BLaER1 (cell line): ENCODE results near the gene C19orf18.
"Not testable (repeated sequence)": the region's sequence is repeated elsewhere in the genome, so short reads cannot be mapped to it uniquely, and the experiment has no call there.

Source experiments
- H3K27ac ChIP-seq: shearing (Covaris generic); formaldehyde crosslinking; 2 replicates; pipeline ENCODE4 v1.8.1; 2022
- H3K27me3 ChIP-seq: shearing (Covaris generic); formaldehyde crosslinking; 2 replicates; pipeline ENCODE4 v1.8.1; 2022
- H3K36me3 ChIP-seq: shearing (Covaris generic); formaldehyde crosslinking; 2 replicates; pipeline ENCODE4 v1.8.1; 2022
- H3K4me1 ChIP-seq: shearing (Covaris generic); formaldehyde crosslinking; 2 replicates; pipeline ENCODE4 v1.8.1; 2022
- H3K4me2 ChIP-seq: shearing (Covaris generic); formaldehyde crosslinking; 2 replicates; pipeline ENCODE4 v1.8.1; 2022
- H3K4me3 ChIP-seq: shearing (Covaris generic); formaldehyde crosslinking; 2 replicates; pipeline ENCODE4 v1.8.1; 2022
- H3K9ac ChIP-seq: shearing (Covaris generic); formaldehyde crosslinking; 2 replicates; pipeline ENCODE4 v1.8.1; 2022
- H3K9me3 ChIP-seq: shearing (Covaris generic); formaldehyde crosslinking; 2 replicates; pipeline ENCODE4 v1.8.1; 2022
- H4K20me1 ChIP-seq: shearing (Covaris generic); formaldehyde crosslinking; 2 replicates; pipeline ENCODE4 v1.8.1; 2022
- Cebpa-rat ChIP-seq: shearing (Covaris generic); IDR thresholded peaks from 2 replicates; pipeline ENCODE4 v1.8.1; 2022

The C19orf18 gene

GRCh38 chr19:57949702-57950101, 24.6 kb downstream of the C19orf18 start:
- H4K20me1 ChIP-seq = peaks cover 26% of the 10 kb centered on the region
- H3K4me2 ChIP-seq = no peak overlapping the region
- peaks cover 20% of the 10 kb centered on the region for H3K4me1 ChIP-seq
- H3K27ac ChIP-seq = no peak overlapping the region
- no peaks in the 10 kb centered on the region for H3K27me3 ChIP-seq
- no peak for TF ChIP-seq Cebpa-rat
- H3K9ac ChIP-seq = no peak overlapping the region
- H3K36me3 ChIP-seq = peaks cover 14% of the 10 kb centered on the region
- peaks cover 74% of the 10 kb centered on the region for H3K9me3 ChIP-seq
- H3K4me3 ChIP-seq = no peak overlapping the region

- peaks cover 30% of the 10 kb centered on the region for H4K20me1 ChIP-seq
- no peaks in the 10 kb centered on the region for H3K27me3 ChIP-seq
- H3K9ac ChIP-seq = no peak overlapping the region
- H3K4me2 ChIP-seq = no peak overlapping the region
- peaks cover 20% of the 10 kb centered on the region for H3K4me1 ChIP-seq
- no peak overlapping the region for H3K4me3 ChIP-seq
- H3K36me3 ChIP-seq = peaks cover 18% of the 10 kb centered on the region
- peaks cover 76% of the 10 kb centered on the region for H3K9me3 ChIP-seq
- TF ChIP-seq Cebpa-rat = no peak
- H3K27ac ChIP-seq = no peak overlapping the region
Observed at GRCh38 chr19:57949296-57949695, 25.0 kb downstream of the C19orf18 start.

- H3K27me3 ChIP-seq = no peaks in the 10 kb centered on the region
- peak within 1 kb of the TSS; percentile 95 for H3K27ac ChIP-seq
- H4K20me1 ChIP-seq = peaks cover 31% of the 10 kb centered on the region
- H3K36me3 ChIP-seq = peaks cover 36% of the 10 kb centered on the region
- peak within 1 kb of the TSS; percentile 98 for H3K9ac ChIP-seq
- H3K9me3 ChIP-seq = peaks cover 79% of the 10 kb centered on the region
- no peak for TF ChIP-seq Cebpa-rat
- peak within 1 kb of the TSS; percentile 100 for H3K4me3 ChIP-seq
- H3K4me2 ChIP-seq = peak within 1 kb of the TSS; percentile 99
- peaks cover 20% of the 10 kb centered on the region for H3K4me1 ChIP-seq
Observed at GRCh38 chr19:57947419-57948134, 26.8 kb downstream of the C19orf18 start, which contains the start of gene ZNF256. Gene ZNF256, minus strand, starts transcription at chr19:57947706. Its CDS starts 232 bp downstream, at chr19:57947474.

GRCh38 chr19:57947088-57947418, 27.3 kb downstream of the C19orf18 start:
- peaks cover 20% of the 10 kb centered on the region for H3K4me1 ChIP-seq
- TF ChIP-seq Cebpa-rat = no peak
- H3K4me3 ChIP-seq = peak overlapping the region; percentile 100
- H3K27ac ChIP-seq = peak overlapping the region; percentile 95
- peaks cover 31% of the 10 kb centered on the region for H4K20me1 ChIP-seq
- peak overlapping the region; percentile 98 for H3K9ac ChIP-seq
- H3K36me3 ChIP-seq = peaks cover 41% of the 10 kb centered on the region
- no peaks in the 10 kb centered on the region for H3K27me3 ChIP-seq
- peak overlapping the region; percentile 99 for H3K4me2 ChIP-seq
- peaks cover 80% of the 10 kb centered on the region for H3K9me3 ChIP-seq

- peak overlapping the region; percentile 99 for H3K4me2 ChIP-seq
- H3K36me3 ChIP-seq = peaks cover 48% of the 10 kb centered on the region
- no peak overlapping the region for H3K27ac ChIP-seq
- H3K9ac ChIP-seq = peak overlapping the region; percentile 98
- no peak for TF ChIP-seq Cebpa-rat
- peaks cover 20% of the 10 kb centered on the region for H3K4me1 ChIP-seq
- no peaks in the 10 kb centered on the region for H3K27me3 ChIP-seq
- peaks cover 31% of the 10 kb centered on the region for H4K20me1 ChIP-seq
- H3K9me3 ChIP-seq = peaks cover 85% of the 10 kb centered on the region
- H3K4me3 ChIP-seq = peak overlapping the region; percentile 100
Observed at GRCh38 chr19:57946316-57946715, 28.0 kb downstream of the C19orf18 start.

GRCh38 chr19:57941593-57941992, 32.7 kb downstream of the C19orf18 start:
- Histone ChIP-seq H3K4me1 (peaks cover 16% of the 10 kb centered on the region), H3K4me3 (peak overlapping the region; percentile 39; the same call in 1 of the 2 replicates), H4K20me1 (peaks cover 23% of the 10 kb centered on the region), H3K27me3 (no peaks in the 10 kb centered on the region), H3K36me3 (peaks cover 95% of the 10 kb centered on the region), H3K9ac (no peak overlapping the region), H3K4me2 (no peak overlapping the region), H3K9me3 (peaks cover 100% of the 10 kb centered on the region), H3K27ac (no peak overlapping the region)
- TF ChIP-seq Cebpa-rat = no peak

- H4K20me1 ChIP-seq = no peaks in the 10 kb centered on the region
- H3K9me3 ChIP-seq = peaks cover 99% of the 10 kb centered on the region
- H3K4me3 ChIP-seq = peak overlapping the region; percentile 77; the same call in 1 of the 2 replicates
- no peak for TF ChIP-seq Cebpa-rat
- H3K4me2 ChIP-seq = no peak overlapping the region
- H3K36me3 ChIP-seq = peaks cover 99% of the 10 kb centered on the region
- no peak overlapping the region for H3K9ac ChIP-seq
- peaks cover 6% of the 10 kb centered on the region for H3K4me1 ChIP-seq
- H3K27ac ChIP-seq = no peak overlapping the region
- H3K27me3 ChIP-seq = no peaks in the 10 kb centered on the region
Observed at GRCh38 chr19:57935731-57936130, 38.6 kb downstream of the C19orf18 start.

- peaks cover 99% of the 10 kb centered on the region for H3K9me3 ChIP-seq
- peaks cover 98% of the 10 kb centered on the region for H3K36me3 ChIP-seq
- no peaks in the 10 kb centered on the region for H4K20me1 ChIP-seq
- peak within 1 kb of the TSS; percentile 77 for H3K4me3 ChIP-seq
- H3K27me3 ChIP-seq = no peaks in the 10 kb centered on the region
- peaks cover 6% of the 10 kb centered on the region for H3K4me1 ChIP-seq
- H3K9ac ChIP-seq = peak within 1 kb of the TSS; percentile 84
- TF ChIP-seq Cebpa-rat = no peak
- H3K27ac ChIP-seq = peak within 1 kb of the TSS; percentile 81
- peak within 1 kb of the TSS; percentile 75 for H3K4me2 ChIP-seq
Observed at GRCh38 chr19:57934820-57935665, 39.3 kb downstream of the C19orf18 start, which contains the start of gene ZNF418. Gene ZNF418, minus strand, starts transcription at chr19:57935402. Its CDS starts 1,580 bp downstream, at chr19:57933822.

GRCh38 chr19:57927587-57927986, 46.7 kb downstream of the C19orf18 start:
- Histone ChIP-seq H4K20me1 (no peaks in the 10 kb centered on the region), H3K4me2 (no peak overlapping the region), H3K36me3 (peaks cover 92% of the 10 kb centered on the region), H3K4me3 (no peak overlapping the region), H3K27ac (no peak overlapping the region), H3K27me3 (no peaks in the 10 kb centered on the region), H3K9ac (no peak overlapping the region), H3K4me1 (no peaks in the 10 kb centered on the region), H3K9me3 (peaks cover 85% of the 10 kb centered on the region)
- TF ChIP-seq Cebpa-rat = no peak

GRCh38 chr19:57916168-57916995, 58.0 kb downstream of the C19orf18 start, which contains the start of gene ZNF417:
Gene ZNF417, minus strand, starts transcription at chr19:57916592. Its CDS starts 181 bp downstream, at chr19:57916411.
- H3K27me3 ChIP-seq, H4K20me1 ChIP-seq, H3K9me3 ChIP-seq: not testable (repeated sequence)
- peak within 1 kb of the TSS; percentile 95 for H3K4me2 ChIP-seq
- H3K4me1 ChIP-seq = peaks cover 13% of the 10 kb centered on the region
- H3K9ac ChIP-seq = peak within 1 kb of the TSS; percentile 94
- peak within 1 kb of the TSS; percentile 83 for H3K27ac ChIP-seq
- H3K4me3 ChIP-seq = peak within 1 kb of the TSS; percentile 89
- peaks cover 62% of the 10 kb centered on the region for H3K36me3 ChIP-seq
